ENCODE data around the gene PHF23. TPM values are rescaled to one million over a fixed set of nuclear protein-coding genes. Genes with fewer than 3 reads are reported as not detected.

The PHF23 gene
- total RNA-seq, 4 donors from 2014 or later, result 22.1 to 43.8 (median 28.9) TPM

- no peak for DNase-seq (ENCODE audit: low spot score)
- TF ChIP-seq, protein P1, sequence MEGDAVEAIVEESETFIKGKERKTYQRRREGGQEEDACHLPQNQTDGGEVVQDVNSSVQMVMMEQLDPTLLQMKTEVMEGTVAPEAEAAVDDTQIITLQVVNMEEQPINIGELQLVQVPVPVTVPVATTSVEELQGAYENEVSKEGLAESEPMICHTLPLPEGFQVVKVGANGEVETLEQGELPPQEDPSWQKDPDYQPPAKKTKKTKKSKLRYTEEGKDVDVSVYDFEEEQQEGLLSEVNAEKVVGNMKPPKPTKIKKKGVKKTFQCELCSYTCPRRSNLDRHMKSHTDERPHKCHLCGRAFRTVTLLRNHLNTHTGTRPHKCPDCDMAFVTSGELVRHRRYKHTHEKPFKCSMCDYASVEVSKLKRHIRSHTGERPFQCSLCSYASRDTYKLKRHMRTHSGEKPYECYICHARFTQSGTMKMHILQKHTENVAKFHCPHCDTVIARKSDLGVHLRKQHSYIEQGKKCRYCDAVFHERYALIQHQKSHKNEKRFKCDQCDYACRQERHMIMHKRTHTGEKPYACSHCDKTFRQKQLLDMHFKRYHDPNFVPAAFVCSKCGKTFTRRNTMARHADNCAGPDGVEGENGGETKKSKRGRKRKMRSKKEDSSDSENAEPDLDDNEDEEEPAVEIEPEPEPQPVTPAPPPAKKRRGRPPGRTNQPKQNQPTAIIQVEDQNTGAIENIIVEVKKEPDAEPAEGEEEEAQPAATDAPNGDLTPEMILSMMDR (IDR thresholded peaks at IDR 0.05), result no peak
- no peak for ATAC-seq (ENCODE audit: low FRiP score)
Observed at GRCh38 chr17:7222972-7223292, 16.3 kb downstream of the PHF23 start.

DNA sequence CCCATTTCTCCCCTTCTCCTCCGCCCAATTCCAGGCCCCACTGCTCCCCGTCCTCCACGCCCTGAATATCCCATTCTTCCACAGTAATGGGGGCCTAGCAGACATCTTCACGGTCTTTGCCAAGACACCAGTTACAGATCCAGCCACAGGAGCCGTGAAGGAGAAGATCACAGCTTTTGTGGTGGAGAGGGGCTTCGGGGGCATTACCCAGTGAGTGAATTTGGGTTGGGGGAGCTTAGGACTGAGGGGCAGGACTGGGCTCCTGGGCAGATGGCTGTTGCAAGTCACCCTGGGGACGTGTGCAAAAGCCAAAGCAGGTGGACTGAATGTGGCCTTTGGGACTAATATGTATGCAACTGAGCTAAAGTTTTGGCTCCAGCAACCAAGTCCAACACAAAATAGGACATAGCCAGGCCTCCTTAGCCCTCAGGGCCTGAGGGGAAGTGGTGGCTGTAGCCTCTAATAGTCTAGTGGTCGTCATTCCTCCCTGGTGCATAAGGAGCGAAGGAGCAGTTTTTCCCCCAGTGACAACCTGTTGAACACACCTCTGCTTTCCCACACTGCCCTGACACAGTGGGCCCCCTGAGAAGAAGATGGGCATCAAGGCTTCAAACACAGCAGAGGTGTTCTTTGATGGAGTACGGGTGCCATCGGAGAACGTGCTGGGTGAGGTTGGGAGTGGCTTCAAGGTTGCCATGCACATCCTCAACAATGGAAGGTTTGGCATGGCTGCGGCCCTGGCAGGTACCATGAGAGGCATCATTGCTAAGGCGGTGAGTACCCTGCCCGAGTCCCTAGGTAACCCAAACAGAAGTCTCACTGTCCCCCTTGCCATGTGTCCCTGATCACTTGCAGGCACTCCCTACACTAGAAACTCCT lies 16.9 kb downstream of the PHF23 start:
- DNase-seq (ENCODE audit: low spot score), result no peak
- TF ChIP-seq, protein P1 (IDR thresholded peaks at IDR 0.05), result no peak

GRCh38 chr17:7221278-7222092 lies 17.8 kb downstream of the PHF23 start:
- TF ChIP-seq, protein P1 (IDR thresholded peaks at IDR 0.05), result no peak
- ATAC-seq (ENCODE audit: low FRiP score) (no peak), DNase-seq (ENCODE audit: low spot score) (no peak)

More for the DNA sequence above, 16.9 kb downstream of the PHF23 start:
- ATAC-seq (ENCODE audit: low FRiP score), result no peak

DNA sequence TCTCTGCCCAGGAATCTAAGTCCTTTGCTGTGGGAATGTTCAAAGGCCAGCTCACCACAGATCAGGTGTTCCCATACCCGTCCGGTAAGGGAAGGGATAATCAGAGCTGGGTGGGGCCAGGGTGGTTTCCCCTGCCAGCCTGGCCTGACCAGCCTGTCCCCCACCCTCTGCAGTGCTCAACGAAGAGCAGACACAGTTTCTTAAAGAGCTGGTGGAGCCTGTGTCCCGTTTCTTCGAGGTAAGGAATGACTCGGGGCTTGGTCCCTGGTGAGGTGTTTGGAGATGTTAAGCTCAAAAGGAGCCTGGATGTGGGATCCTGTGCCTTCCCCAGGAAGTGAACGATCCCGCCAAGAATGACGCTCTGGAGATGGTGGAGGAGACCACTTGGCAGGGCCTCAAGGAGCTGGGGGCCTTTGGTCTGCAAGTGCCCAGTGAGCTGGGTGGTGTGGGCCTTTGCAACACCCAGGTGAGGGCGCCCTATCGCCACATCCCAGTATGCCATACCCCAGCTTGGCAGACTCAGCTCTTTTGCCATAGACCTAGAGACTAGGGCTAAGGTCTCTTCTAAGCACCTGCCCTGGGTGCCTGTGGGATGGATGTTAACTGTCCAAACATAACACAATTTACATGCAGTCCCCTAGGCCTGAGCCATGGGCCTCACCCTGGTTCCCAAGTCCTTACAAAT lies 18.5 kb downstream of the PHF23 start:
- no peak for DNase-seq (ENCODE audit: low spot score)

GRCh38 chr17:7219812-7220592 lies 19.3 kb downstream of the PHF23 start, which contains the start of the genes ACADVL and DLG4:
Gene ACADVL, plus strand, starts transcription at chr17:7219938. Its CDS starts 47 bp downstream, at chr17:7219985.
Gene DLG4, minus strand, starts transcription at chr17:7219836.
- TF ChIP-seq, protein P1 (IDR thresholded peaks at IDR 0.05), result no peak
- ATAC-seq (ENCODE audit: low FRiP score) (peak; percentile 84), DNase-seq (ENCODE audit: low spot score) (peak; percentile 90)

More for the DNA sequence above, 18.5 kb downstream of the PHF23 start:
- ATAC-seq (ENCODE audit: low FRiP score), result peak; percentile 32
- TF ChIP-seq, protein P1 (IDR thresholded peaks at IDR 0.05), result no peak

DNA sequence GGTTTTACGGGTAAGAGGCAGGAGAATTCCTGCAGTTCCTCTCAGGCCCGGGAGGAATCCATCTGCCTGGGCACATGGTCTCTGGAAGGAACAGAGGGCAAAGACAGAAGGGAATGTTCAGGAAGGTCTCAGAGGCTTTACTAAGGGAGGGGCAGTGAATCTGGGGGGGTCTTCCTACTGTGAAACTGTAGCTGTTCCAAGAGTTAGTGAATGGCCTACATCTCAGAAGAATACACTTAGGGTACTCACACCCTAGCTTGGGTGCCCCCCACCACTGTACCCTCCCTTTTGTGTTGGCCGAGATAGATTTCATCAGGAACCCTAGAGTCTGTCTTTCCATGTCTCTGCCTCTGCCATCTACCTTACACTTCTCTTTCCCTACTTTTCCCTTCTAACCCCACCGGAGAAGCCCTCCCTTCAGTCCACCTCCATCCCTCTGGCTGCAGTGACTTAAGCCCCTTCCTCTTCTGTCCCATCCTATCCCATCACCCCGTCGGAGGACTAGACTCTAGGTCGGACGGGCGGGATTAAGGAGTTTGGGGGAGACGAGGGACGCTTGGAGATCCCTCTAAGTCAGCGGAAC lies 19.9 kb downstream of the PHF23 start:
- TF ChIP-seq, protein P1 (IDR thresholded peaks at IDR 0.05), result no peak
- ATAC-seq (ENCODE audit: low FRiP score) (no peak), DNase-seq (ENCODE audit: low spot score) (no peak)

Data from omental fat pad (tissue), 4 donors.